ENCODE measurements around the gene FCHSD2.

GRCh38 chr11:73177380-73177777 lies 35.3 kb upstream of the FCHSD2 start:
- TF ChIP-seq EZH2phosphoT487 (IDR thresholded peaks at IDR 0.05; ENCODE audit: insufficient read depth, low read depth), result no peak
- TF ChIP-seq EZH2 (IDR thresholded peaks at IDR 0.05; ENCODE audit: insufficient read depth, poor library complexity, severe bottlenecking), result no peak

All from GM23248 (cell line).